Lower lobe of right lung (tissue), 2 donors: ENCODE data around the gene MISP. TPM values are rescaled to one million over a fixed set of nuclear protein-coding genes. Genes with fewer than 3 reads are reported as not detected.

Source experiments
- ATAC-seq, 2 donors: fragments of 200-7000 bp; cut with Tn5 transposase; one replicate each; pipeline ENCODE4 v1.9.1; 2020 to 2022; ENCODE audit warnings: mild to moderate bottlenecking in 2 of 2, moderate library complexity in 2 of 2
- DNase-seq: peaks from one replicate; pipeline ENCODE4 v3.0.0-alpha.2; 2020
- H3K27ac ChIP-seq: fragments of 200-600 bp; one replicate; pipeline ENCODE4 v1.8.0; 2022
- H3K27me3 ChIP-seq: fragments of 200-600 bp; one replicate; pipeline ENCODE4 v1.8.0; 2022; ENCODE audit warnings: low read depth
- H3K36me3 ChIP-seq: fragments of 200-600 bp; one replicate; pipeline ENCODE4 v1.8.0; 2022; ENCODE audit warnings: mild to moderate bottlenecking
- H3K4me1 ChIP-seq: fragments of 200-600 bp; one replicate; pipeline ENCODE4 v1.8.0; 2022
- H3K4me3 ChIP-seq: fragments of 200-600 bp; one replicate; pipeline ENCODE4 v1.8.0; 2022; ENCODE audit warnings: mild to moderate bottlenecking
- H3K9me3 ChIP-seq: fragments of 200-600 bp; one replicate; pipeline ENCODE4 v1.8.0; 2022
- intact Hi-C: fragments of 100-400 bp; cut with DNase I; formaldehyde crosslinking; loops from one replicate; pipeline ENCODE4 v1.11.0; 2022
- total RNA-seq: library from RNA; stranded (reverse); fragmentation: NEBNext Ultra II Directional; extraction: Animal tissue kit (Norgen Biotek cat#: 25700); gene quantifications from one replicate; pipeline ENCODE4 v1.2.1, GENCODE V29; 2021
- TF ChIP-seq, protein P1 (sequence below): fragments of 200-600 bp; IDR thresholded peaks from one replicate; pipeline ENCODE4 v1.8.0; 2022; ENCODE audit warnings: antibody characterized with exemption, mild to moderate bottlenecking
- donor health status: DM: no; HTN: yes; CAD: no; lungs with severe emphysema.

Gene MISP
- total RNA-seq, 1 donor from 2014 or later, result 8.9 TPM

DNA sequence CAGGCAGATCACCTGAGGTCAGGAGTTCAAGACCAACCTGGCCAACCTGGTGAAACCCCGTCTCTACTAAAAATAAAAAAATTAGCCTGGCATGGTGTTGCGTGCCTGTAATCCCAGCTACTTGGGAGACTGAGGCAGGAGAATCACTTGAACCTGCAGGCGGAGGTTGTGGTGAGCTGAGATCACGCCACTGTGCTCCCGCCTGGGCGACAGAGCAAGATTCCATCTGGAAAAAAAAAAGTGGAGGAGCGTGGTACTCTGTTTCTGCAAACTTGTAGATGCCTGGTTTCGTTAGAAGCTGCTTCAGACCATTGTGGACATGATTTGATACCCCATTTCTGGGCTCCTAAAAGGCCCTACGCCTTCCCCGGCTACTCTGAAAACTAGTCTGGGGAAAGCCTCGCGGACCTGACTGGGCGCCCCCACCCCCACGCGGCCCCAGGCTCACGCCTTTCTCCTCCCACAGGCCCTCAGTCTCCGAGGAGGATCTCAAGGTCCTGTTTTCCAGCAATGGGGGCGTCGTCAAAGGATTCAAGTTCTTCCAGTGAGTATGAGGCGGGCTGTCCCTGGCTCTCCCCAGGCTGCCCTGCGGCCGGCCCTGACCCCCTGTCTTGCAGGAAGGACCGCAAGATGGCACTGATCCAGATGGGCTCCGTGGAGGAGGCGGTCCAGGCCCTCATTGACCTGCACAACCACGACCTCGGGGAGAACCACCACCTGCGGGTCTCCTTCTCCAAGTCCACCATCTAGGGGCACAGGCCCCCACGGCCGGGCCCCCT, 59.4 kb downstream of the MISP start:
- no peak overlapping the region for H3K27ac ChIP-seq
- DNase-seq (no peak), ATAC-seq (no peak)
- no peaks in the 10 kb centered on the region for H3K27me3 ChIP-seq
- H3K36me3 ChIP-seq, result peaks cover 78% of the 10 kb centered on the region
- intact Hi-C loops, result no loop called here
- no peak overlapping the region for H3K4me3 ChIP-seq
- no peaks in the 10 kb centered on the region for H3K9me3 ChIP-seq
- TF ChIP-seq, protein P1, sequence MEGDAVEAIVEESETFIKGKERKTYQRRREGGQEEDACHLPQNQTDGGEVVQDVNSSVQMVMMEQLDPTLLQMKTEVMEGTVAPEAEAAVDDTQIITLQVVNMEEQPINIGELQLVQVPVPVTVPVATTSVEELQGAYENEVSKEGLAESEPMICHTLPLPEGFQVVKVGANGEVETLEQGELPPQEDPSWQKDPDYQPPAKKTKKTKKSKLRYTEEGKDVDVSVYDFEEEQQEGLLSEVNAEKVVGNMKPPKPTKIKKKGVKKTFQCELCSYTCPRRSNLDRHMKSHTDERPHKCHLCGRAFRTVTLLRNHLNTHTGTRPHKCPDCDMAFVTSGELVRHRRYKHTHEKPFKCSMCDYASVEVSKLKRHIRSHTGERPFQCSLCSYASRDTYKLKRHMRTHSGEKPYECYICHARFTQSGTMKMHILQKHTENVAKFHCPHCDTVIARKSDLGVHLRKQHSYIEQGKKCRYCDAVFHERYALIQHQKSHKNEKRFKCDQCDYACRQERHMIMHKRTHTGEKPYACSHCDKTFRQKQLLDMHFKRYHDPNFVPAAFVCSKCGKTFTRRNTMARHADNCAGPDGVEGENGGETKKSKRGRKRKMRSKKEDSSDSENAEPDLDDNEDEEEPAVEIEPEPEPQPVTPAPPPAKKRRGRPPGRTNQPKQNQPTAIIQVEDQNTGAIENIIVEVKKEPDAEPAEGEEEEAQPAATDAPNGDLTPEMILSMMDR, result no peak
- H3K4me1 ChIP-seq, result no peaks in the 10 kb centered on the region

DNA sequence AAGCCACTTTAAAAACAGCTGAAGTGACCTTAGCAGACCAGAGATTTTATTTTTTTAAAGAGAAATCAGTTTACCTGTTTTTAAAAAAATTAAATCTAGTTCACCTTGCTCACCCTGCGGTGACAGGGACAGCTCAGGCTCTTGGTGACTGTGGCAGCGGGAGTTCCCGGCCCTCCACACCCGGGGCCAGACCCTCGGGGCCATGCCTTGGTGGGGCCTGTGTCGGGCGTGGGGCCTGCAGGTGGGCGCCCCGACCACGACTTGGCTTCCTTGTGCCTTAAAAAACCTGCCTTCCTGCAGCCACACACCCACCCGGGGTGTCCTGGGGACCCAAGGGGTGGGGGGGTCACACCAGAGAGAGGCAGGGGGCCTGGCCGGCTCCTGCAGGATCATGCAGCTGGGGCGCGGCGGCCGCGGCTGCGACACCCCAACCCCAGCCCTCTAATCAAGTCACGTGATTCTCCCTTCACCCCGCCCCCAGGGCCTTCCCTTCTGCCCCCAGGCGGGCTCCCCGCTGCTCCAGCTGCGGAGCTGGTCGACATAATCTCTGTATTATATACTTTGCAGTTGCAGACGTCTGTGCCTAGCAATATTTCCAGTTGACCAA, 60.1 kb downstream of the MISP start:
- TF ChIP-seq, protein P1, result no peak
- Histone ChIP-seq H3K36me3 (peaks cover 71% of the 10 kb centered on the region), H3K4me1 (no peaks in the 10 kb centered on the region), H3K9me3 (no peaks in the 10 kb centered on the region), H3K27me3 (no peaks in the 10 kb centered on the region), H3K27ac (no peak overlapping the region), H3K4me3 (no peak overlapping the region)
- no peak for DNase-seq
- intact Hi-C loops, result no loop called here
- no peak for ATAC-seq

DNA sequence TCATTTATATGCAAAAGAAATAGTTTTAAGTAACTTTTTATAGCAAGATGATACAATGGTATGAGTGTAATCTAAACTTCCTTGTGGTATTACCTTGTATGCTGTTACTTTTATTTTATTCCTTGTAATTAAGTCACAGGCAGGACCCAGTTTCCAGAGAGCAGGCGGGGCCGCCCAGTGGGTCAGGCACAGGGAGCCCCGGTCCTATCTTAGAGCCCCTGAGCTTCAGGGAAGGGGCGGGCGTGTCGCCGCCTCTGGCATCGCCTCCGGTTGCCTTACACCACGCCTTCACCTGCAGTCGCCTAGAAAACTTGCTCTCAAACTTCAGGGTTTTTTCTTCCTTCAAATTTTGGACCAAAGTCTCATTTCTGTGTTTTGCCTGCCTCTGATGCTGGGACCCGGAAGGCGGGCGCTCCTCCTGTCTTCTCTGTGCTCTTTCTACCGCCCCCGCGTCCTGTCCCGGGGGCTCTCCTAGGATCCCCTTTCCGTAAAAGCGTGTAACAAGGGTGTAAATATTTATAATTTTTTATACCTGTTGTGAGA, 60.7 kb downstream of the MISP start:
- Histone ChIP-seq H3K4me3 (no peak overlapping the region), H3K9me3 (no peaks in the 10 kb centered on the region), H3K36me3 (peaks cover 65% of the 10 kb centered on the region), H3K4me1 (no peaks in the 10 kb centered on the region), H3K27ac (no peak overlapping the region), H3K27me3 (no peaks in the 10 kb centered on the region)
- ATAC-seq, result no peak
- TF ChIP-seq, protein P1, result no peak
- no peak for DNase-seq
- intact Hi-C loops, result no loop called here

DNA sequence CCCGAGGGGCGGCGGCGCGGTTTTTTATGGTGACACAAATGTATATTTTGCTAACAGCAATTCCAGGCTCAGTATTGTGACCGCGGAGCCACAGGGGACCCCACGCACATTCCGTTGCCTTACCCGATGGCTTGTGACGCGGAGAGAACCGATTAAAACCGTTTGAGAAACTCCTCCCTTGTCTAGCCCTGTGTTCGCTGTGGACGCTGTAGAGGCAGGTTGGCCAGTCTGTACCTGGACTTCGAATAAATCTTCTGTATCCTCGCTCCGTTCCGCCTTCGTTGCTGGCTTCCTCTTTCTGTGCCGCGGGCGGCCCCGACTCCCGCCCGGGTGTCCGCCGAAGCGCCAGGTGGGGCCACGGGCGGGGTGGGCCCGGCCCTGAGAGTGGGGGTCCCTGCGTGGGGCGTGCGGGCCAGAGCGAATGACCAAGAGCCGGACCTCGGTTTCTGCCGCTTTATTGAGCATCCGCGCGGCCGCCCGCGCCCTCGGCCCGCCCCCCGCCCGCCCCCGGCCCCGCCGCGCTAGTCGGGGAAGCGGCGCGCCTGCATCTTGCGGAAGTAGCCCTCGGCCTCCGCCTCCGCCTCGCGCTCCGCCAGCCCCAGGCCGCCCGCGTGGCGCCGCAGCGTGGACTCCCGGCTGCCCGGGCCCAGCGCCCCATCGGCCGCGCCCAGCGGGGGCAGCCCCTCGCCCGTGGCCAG, 61.3 kb downstream of the MISP start:
- DNase-seq (no peak), ATAC-seq (no peak)
- Histone ChIP-seq H3K4me3 (no peak overlapping the region), H3K9me3 (no peaks in the 10 kb centered on the region), H3K27ac (no peak overlapping the region), H3K27me3 (no peaks in the 10 kb centered on the region), H3K4me1 (no peaks in the 10 kb centered on the region), H3K36me3 (peaks cover 58% of the 10 kb centered on the region)
- intact Hi-C loops, result no loop called here
- TF ChIP-seq, protein P1, result no peak

DNA sequence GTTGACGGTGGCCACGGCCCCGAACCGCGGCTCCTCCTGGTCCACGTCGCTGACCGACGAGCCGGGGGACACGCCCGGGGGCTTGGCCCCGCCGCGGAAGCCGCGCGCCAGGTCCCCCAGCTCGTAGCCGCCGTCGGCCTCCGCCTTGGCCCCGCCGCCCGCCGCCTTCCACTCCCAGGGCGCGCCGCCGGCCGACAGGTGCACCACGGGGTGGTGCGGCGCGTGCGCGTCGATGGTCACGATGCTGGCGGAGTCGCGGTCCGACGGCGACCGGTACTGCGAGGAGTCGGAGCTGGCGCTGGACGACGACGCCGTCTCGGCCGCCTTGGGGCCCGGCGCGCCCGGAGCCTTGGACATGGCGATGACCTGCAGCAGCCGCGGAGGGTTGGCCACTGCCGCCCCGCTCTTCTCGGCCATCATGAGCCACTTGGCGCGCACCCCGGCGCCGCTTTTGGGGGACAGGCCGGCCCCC, 61.9 kb downstream of the MISP start:
- DNase-seq (no peak), ATAC-seq (no peak)
- TF ChIP-seq, protein P1, result no peak
- H3K36me3 ChIP-seq, result peaks cover 53% of the 10 kb centered on the region
- intact Hi-C loops, result no loop called here
- H3K9me3 ChIP-seq, result no peaks in the 10 kb centered on the region
- no peaks in the 10 kb centered on the region for H3K4me1 ChIP-seq
- no peaks in the 10 kb centered on the region for H3K27me3 ChIP-seq
- no peak overlapping the region for H3K4me3 ChIP-seq
- H3K27ac ChIP-seq, result no peak overlapping the region
